Measurements from ENCODE around the gene TRIM41.
"Not testable (repeated sequence)": the region's sequence is repeated elsewhere in the genome, so short reads cannot be mapped to it uniquely, and the experiment has no call there.

Gene TRIM41

DNA sequence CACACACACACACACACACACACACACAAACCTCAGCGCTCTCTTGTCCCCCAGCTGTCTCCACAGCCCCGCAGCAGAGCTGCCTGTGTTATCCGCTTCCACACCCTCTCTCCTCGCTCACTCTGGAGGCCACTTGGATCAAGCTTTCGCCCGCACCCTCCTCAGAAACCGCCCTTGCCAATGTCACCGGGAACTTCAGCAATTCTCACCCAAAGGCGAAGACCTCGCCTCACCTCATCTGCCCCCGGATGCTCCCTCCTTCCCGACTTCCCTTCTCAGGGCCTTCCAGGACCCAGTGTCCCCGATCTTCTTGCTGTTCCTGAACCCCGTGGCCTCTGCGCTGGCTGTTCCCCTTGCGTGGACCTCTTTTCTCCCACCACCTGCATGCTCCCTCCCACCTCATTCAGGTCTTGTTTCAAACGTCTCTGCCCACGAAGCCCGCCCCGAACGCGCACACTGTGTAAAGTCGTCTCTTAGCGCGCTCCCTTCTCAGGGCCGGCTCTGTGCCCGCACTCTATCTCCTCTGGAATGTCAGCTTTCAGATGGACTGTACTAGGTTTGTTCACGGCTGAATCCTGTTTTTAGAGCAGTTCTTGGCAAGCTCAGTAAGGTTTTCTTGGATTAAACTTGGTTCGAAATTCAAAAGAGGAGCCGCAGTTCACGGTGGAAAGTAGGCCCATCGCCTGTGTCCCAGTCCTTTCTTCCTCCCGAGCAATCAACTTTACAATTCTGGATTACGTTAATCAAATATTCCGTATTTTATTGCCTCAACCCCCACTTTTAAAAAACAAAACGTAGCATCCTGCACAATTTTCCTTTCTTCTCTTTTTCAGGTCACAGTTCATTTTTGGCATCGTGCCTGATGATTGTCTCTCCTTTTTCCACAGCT lies 17.1 kb upstream of the TRIM41 start:
- H3K4me3 ChIP-seq (ENCODE audit: low read depth, low read length) = peak overlapping the region; percentile 54

DNA sequence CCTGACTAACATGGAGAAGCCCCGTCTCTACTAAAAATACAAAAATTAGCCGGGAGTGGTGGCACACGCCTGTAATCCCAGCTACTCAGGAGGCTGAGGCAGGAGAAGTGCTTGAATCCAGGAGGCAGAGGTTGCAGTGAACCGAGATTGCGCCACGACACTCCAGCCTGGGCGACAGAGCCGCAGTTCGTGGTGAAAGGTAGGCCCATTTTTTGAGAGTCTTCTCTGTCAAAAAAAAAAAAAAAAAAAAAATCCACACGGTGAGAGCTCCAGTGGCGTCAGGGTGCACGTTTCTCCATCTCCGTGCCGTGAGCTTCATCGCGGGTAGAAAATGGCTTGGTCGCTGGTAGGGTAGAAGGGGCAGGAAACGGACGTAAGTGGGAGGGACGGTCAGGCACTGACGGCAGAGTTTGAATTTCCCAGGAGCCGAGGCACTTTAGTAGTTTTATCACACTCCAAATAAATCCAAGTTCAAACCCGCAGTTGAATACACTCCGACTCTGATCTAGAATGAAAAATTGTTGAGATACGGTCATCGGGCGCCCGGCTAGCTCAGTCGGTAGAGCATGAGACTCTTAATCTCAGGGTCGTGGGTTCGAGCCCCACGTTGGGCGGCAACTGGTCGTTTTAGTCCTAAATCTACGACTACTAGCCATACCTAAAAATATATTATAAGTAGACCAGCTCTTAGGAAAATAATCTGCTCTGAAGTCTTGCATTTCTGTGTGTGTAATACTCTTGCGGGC lies 15.7 kb upstream of the TRIM41 start:
- in situ Hi-C loops (cut with HindIII; ENCODE audit: low sequenced_read_pairs) = no loop called here
- H3K4me3 ChIP-seq (ENCODE audit: low read depth, low read length) = peak overlapping the region; percentile 54
- TF ChIP-seq, protein P1, sequence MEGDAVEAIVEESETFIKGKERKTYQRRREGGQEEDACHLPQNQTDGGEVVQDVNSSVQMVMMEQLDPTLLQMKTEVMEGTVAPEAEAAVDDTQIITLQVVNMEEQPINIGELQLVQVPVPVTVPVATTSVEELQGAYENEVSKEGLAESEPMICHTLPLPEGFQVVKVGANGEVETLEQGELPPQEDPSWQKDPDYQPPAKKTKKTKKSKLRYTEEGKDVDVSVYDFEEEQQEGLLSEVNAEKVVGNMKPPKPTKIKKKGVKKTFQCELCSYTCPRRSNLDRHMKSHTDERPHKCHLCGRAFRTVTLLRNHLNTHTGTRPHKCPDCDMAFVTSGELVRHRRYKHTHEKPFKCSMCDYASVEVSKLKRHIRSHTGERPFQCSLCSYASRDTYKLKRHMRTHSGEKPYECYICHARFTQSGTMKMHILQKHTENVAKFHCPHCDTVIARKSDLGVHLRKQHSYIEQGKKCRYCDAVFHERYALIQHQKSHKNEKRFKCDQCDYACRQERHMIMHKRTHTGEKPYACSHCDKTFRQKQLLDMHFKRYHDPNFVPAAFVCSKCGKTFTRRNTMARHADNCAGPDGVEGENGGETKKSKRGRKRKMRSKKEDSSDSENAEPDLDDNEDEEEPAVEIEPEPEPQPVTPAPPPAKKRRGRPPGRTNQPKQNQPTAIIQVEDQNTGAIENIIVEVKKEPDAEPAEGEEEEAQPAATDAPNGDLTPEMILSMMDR (IDR thresholded peaks at IDR 0.05; ENCODE audit: low read depth, low read length, missing control alignments) = no peak
- DNase-seq (ENCODE audit: low read depth) = peak; percentile 76

More for the DNA sequence above, 17.1 kb upstream of the TRIM41 start:
- in situ Hi-C loops (cut with HindIII; ENCODE audit: low sequenced_read_pairs) = no loop called here
- no peak for DNase-seq (ENCODE audit: low read depth)
- TF ChIP-seq, protein P1 (IDR thresholded peaks at IDR 0.05; ENCODE audit: low read depth, low read length, missing control alignments) = no peak

DNA sequence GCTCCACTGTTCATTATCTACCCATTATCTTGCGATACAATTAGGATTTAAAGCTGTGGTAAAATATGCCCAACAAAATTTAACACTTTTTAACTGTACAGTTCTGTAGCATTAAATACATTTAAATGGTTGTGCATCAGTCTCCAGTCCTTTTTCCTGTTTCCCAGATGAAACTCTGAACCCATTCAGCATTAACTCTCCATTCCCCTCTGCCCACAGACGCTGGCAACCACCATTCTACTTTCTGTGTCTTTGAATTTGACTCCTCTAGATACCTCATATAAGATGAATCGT lies 15.2 kb upstream of the TRIM41 start:
- in situ Hi-C loops (cut with HindIII; ENCODE audit: low sequenced_read_pairs) = no loop called here
- H3K4me3 ChIP-seq (ENCODE audit: low read depth, low read length) = peak overlapping the region; percentile 54
- DNase-seq (ENCODE audit: low read depth) = no peak
- TF ChIP-seq, protein P1 (IDR thresholded peaks at IDR 0.05; ENCODE audit: low read depth, low read length, missing control alignments) = no peak

DNA sequence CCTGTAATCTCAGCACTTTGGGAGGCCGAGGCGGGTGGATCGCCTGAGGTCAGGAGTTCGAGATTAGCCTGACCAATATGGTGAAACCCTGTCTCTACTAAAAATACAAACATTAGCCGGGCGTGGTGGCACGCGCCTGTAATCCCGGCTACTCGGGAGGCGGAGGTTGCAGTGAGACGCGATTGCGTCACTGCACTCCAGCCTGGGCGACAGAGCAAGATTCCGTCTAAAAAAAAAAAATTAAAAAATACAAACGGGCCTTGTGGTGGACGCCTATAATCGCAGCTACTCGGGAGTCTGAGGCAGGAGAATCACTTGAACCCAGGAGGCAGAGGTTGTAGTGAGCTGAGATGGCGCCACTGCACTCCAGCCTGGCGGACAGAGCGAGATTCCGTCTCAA lies 14.1 kb upstream of the TRIM41 start:
- H3K4me3 ChIP-seq (ENCODE audit: low read depth, low read length); DNase-seq (ENCODE audit: low read depth); in situ Hi-C loops (cut with HindIII; ENCODE audit: low sequenced_read_pairs): not testable (repeated sequence)

DNA sequence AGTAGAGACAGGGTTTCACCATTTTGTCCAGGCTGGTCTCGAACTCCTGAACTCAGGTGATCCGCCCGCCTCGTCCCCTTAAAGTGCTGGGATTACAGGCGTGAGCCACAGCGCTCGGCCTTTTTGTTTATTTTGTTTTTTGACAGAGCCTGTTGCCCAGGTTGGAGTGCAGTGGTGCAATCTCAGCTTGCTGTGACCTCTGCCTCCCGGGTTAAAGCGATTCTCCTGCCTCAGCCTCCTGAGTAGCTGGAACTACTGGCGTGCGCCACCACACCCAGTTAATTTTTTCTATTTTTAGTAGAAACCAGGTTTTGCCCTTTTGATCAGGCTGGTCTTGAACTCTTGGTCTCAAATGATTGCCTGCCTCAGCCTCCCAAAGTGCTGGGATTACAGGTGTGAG lies 12.9 kb upstream of the TRIM41 start:
- DNase-seq (ENCODE audit: low read depth); H3K4me3 ChIP-seq (ENCODE audit: low read depth, low read length); in situ Hi-C loops (cut with HindIII; ENCODE audit: low sequenced_read_pairs): not testable (repeated sequence)

DNA sequence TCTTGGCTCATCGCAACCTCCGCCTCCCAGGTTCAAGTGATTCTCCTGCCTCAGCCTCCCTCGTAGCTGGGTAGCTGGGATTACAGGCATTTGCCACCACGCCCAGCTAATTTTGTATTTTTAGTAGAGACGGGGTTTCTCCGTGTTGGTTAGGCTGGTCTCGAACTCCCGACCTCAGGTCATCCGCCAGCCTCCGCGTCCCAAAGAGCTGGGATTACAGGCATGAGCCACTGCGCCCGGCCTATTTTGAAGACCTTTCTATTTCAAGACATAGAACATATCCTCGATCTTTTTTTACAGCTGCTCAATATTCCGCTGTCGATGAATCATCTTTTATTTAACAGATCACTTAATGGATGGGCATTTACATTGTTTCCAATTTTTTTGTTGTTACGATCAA lies 12.4 kb upstream of the TRIM41 start:
- DNase-seq (ENCODE audit: low read depth); in situ Hi-C loops (cut with HindIII; ENCODE audit: low sequenced_read_pairs); H3K4me3 ChIP-seq (ENCODE audit: low read depth, low read length): not testable (repeated sequence)

DNA sequence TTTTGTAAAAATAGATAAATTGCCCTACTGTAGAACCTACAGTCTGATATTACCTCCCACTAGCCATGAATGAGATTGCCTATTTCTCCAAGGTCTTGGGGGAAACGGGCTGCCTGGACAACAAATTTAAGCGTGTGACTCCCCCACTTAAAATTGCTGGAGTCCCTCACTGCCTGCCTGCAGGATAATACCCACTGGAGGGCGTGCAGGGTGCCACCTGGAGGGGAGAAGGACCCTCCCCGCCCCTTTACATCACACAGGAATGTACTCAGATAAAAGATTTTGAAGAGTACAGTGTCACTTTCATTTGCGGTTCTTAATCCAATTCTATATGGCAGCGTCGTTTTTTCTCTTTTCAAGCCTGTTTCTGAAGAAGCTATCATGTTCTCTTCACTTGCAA lies 11.9 kb upstream of the TRIM41 start:
- in situ Hi-C loops (cut with HindIII; ENCODE audit: low sequenced_read_pairs) = no loop called here
- TF ChIP-seq, protein P1 (IDR thresholded peaks at IDR 0.05; ENCODE audit: low read depth, low read length, missing control alignments) = no peak
- no peak for DNase-seq (ENCODE audit: low read depth)
- no peak overlapping the region for H3K4me3 ChIP-seq (ENCODE audit: low read depth, low read length)

DNA sequence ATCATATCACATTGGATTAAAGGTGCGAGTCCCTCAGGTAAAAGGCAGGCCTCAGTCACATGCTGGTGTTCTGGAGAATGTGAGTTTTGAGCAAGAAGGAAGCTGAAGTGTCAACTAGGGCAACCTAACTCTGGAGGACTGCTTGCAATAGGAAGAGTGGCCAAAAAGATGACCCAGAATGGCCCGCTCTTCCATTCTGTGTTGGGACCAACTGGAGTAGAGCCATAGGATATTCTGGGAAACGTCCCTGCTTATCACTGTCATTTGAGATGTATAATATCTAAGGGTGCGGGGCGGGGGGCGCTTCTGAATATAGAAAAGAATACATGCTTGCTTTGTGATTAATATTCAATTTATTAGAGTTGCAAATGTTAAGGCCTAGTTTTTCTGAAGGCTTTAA lies 11.0 kb upstream of the TRIM41 start:
- TF ChIP-seq, protein P1 (IDR thresholded peaks at IDR 0.05; ENCODE audit: low read depth, low read length, missing control alignments) = no peak
- in situ Hi-C loops (cut with HindIII; ENCODE audit: low sequenced_read_pairs) = no loop called here
- no peak for DNase-seq (ENCODE audit: low read depth)
- H3K4me3 ChIP-seq (ENCODE audit: low read depth, low read length) = no peak overlapping the region

Measured in astrocyte of the cerebellum (primary cell).